Astrocyte of the spinal cord (primary cell): ENCODE measurements around the gene TENM4.

Source experiments
- DNase-seq: peaks from one replicate; pipeline ENCODE4 v3.0.0; 2011; ENCODE audit warnings: low read depth, low spot score
- H3K4me3 ChIP-seq: 2 replicates; pipeline ENCODE4 v1.5.1; 2011; ENCODE audit warnings: low read depth, mild to moderate bottlenecking, low read length, moderate library complexity
- CTCF ChIP-seq: IDR thresholded peaks from 2 replicates; pipeline ENCODE4 v1.5.1; 2012; ENCODE audit warnings: low read depth, mild to moderate bottlenecking, low read length, inconsistent platforms
- in situ Hi-C: cut with HindIII; loops from 2 replicates; pipeline ENCODE4 v1.10.0; 2017; ENCODE audit warnings: low sequenced_read_pairs

Gene TENM4

GRCh38 chr11:78868563-78868962, 572.3 kb downstream of the TENM4 start:
- no peak for TF ChIP-seq CTCF
- in situ Hi-C loops: no loop called here
- no peak overlapping the region for H3K4me3 ChIP-seq
- peak; percentile 5 for DNase-seq

GRCh38 chr11:78860720-78861422, 580.0 kb downstream of the TENM4 start:
- peak; percentile 23 for DNase-seq
- no peak for TF ChIP-seq CTCF
- no peak overlapping the region for H3K4me3 ChIP-seq
- in situ Hi-C loops: no loop called here

- no peak for TF ChIP-seq CTCF
- in situ Hi-C loops: no loop called here
- DNase-seq: peak; percentile 13
These were observed 583.1 kb downstream of the TENM4 start for GRCh38 chr11:78857688-78858087.

GRCh38 chr11:78856211-78856610, 584.6 kb downstream of the TENM4 start:
- TF ChIP-seq CTCF: no peak
- in situ Hi-C loops: no loop called here
- H3K4me3 ChIP-seq: no peak overlapping the region
- DNase-seq: no peak

More at GRCh38 chr11:78857688-78858087, 583.1 kb downstream of the TENM4 start:
- H3K4me3 ChIP-seq: no peak overlapping the region

- no peak for DNase-seq
- in situ Hi-C loops: no loop called here
- no peak for TF ChIP-seq CTCF
- H3K4me3 ChIP-seq: no peak overlapping the region
These were observed 585.7 kb downstream of the TENM4 start for GRCh38 chr11:78855116-78855515.

- in situ Hi-C loops: no loop called here
These were observed 587.3 kb downstream of the TENM4 start for GRCh38 chr11:78853521-78853920.

More at GRCh38 chr11:78853521-78853920, 587.3 kb downstream of the TENM4 start:
- TF ChIP-seq CTCF: no peak
- H3K4me3 ChIP-seq: no peak overlapping the region
- DNase-seq: peak; percentile 46
